H54 (cell line): ENCODE results near the gene IQSEC3.
A peak's percentile ranks its signal among the peaks of the same experiment; 100 is the strongest.

Experiments
- DNase-seq: peaks from one replicate; pipeline ENCODE4 v3.0.0; 2011; ENCODE audit warnings: low spot score, mixed read lengths; ENCODE audit not compliant: insufficient read length
- FAIRE-seq: peaks from 3 replicates; lab custom pipeline; 2011; peaks lifted over from hg19 to GRCh38; lab: Jason Lieb, UNC
- POLR2A ChIP-seq: IDR thresholded peaks from 2 replicates; pipeline ENCODE4 v1.6.1; 2011; ENCODE audit warnings: low read depth, mild to moderate bottlenecking, low read length

Gene IQSEC3

DNA sequence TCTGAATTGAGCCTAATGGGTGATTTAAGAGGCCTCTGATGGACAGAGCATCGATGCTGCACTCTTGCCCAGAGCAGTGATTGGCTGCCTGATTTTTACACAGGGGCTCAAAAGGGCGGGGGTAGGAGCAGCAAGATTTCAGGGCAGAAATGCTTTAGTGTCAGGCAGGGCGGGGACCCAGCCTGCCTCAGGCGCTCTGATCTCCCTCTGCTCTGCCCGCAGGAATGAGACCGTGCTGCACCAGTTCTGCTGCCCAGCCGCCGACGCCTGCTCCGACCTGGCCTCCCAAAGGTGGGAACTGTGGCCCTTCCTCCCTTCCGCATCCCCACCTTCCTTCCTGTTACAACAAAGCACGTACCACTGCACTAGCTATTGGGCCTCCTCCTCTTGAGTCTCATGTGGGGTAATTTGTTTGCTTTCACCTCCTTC is 32.4 kb downstream of the IQSEC3 start:
- FAIRE-seq (no peak), DNase-seq (no peak)
- no peak for TF ChIP-seq POLR2A

DNA sequence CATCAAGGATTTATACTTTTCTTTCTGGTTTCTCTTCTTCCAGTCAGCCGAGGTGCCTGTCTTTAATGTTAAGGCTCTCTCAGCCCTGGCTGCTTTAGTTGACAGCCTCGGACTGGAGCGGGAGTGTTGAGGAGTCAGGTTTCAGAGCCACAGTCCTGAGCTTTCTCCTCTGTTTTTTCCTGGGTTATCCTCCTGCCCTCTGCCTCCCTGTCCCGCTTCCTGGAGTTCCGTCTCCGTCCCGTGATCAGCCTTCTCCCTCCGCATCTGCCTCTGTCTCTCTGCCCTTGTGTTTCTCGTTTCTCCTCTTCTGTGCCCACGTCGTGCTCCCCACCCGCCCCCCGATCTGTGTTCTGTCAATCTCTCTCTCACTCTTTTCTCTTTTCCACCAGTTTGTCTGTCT is 33.0 kb downstream of the IQSEC3 start:
- no peak for TF ChIP-seq POLR2A
- DNase-seq: no peak
- FAIRE-seq: no peak

DNA sequence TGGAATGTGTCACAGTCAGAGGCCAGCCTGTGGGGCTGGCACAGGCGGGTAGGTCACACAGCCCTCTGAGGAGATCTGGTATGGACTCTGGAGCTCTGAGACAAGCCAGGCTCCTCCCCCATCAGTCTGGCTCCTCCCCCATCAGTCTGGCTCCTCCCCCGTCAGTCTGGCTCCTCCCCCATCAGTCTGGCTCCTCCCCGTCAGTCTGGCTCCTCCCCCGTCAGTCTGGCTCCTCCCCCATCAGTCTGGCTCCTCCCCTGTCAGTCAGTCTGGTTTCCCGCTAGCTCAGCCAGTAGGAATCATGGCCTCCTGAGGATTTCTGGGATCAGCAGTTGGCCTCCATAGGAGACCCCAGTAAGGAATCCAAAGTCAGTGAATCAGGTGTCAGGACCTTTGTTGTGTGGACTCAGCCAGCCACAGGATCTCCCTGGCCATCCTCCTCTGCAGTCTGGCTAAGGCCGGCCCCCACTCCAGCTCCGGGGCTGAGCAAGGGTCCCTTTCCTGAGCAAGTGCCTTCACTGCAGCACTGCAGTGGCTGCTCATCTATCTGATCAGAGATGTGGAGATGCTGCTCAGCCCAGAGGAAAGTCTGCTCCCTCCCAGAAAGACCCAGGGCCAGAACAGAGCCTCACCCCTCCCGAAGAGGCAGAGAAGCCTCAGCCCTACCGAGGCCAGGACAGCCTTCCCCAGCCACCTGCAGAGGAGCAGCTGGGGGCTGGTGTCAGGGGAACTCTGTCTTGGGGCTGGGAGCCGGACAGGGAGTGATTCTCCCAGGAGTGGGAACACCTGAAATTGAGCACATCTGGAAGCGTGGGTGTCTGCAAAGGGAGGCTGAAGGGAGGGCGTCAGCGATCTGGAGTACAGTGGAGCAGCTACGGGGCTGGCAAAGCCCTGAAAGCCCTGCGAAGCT is 35.7 kb downstream of the IQSEC3 start:
- TF ChIP-seq POLR2A: no peak
- peak; percentile 43 for DNase-seq
- no peak for FAIRE-seq

DNA sequence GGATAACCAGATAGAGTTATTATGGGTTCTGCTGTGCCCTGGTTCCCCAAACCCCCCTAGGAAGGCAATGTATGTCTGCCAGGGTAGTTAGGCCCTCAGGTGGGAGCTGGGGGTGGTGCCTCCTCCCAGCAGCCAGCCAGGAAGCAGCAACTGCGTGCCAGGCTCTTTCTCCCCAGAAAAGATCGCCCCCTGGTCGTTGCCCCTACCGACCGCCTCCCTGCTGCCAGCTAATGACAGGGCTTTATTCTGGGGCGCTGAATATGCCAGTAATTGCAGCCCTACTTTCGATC is 36.3 kb downstream of the IQSEC3 start:
- DNase-seq: no peak
- no peak for FAIRE-seq
- no peak for TF ChIP-seq POLR2A

DNA sequence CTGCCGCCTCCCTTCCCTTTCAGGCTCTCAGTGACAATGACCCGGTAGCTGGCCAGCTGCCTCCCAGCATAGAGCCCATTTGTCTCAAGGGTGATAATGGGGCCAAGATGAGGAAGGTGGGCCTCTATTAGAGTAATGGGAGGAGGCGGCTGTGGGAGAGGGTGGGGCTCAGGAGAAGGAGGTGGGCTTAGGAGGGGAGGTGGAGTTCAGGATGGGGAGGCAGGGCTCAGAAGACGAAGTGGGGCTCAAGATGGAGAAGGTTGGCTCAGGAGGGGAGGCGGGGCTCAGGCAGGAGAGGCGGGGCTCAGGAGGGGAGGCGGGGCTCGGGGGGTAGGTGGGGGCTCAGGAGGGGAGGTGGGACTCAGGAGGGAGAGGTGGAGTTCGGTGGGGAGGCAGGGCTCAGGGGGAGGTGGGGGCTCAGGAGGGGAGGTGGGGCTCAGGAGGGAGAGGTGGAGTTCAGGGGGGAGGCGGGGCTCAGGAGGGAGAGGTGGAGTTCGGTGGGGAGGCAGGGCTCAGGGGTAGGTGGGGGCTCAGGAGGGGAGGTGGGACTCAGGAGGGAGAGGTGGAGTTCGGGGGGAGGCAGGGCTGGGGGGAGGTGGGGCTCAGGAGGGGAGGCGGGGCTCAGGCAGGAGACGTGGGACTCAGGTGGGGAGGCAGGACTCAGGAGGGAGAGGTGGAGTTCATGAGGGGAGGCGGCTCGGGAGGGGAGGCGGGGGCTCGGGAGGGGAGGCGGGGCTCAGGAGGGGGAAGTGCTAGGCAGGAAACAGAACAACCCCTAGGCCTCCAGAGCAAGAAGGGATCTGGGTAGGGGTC is 36.8 kb downstream of the IQSEC3 start:
- FAIRE-seq (no peak), DNase-seq (no peak)
- TF ChIP-seq POLR2A: no peak

DNA sequence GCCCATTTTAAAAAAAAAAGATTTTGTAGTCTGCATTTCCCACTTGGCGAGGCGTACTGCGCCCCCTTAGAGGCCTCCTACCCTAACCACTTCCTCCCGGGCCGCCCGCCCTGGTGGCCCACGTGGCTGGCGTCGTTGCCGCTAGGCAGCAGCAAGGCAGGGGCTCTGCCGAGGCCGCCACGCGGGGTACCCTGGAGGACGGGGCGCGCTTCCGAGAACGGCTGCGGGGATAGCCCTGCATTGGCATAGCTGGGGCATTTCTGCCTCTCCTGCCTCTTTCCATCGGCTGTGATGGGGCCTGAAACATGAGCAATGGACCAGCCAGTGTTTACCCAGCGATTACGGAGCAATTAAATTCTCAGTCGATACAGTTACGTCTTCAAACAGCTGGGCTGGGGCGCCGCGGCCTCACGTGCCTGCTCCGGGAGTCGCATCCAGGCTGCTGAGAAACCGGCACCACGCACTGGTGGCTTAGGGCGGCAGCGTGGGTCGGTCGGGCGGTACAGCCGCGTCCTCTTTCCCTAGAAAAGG is 38.0 kb downstream of the IQSEC3 start:
- no peak for TF ChIP-seq POLR2A
- FAIRE-seq (no peak), DNase-seq (no peak)

DNA sequence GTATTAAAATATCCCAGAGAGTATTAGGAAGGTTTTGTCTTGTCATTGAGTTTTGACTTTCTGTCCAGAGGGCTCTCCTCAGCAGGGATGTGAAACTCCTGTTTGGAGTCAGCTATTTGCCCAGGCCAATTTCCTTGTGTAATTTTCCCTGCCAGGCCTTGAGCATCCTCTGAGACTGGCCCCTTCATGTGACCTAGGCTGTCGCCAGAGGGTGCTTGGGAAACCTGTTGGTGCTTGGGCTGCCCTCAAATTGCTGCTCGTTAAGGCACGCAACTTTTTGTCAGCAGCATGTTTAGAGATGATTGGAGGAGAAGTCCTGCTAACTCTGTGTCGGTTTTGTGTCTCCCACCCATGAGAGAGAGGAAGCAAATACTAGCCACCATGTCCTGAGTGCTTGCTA is 39.1 kb downstream of the IQSEC3 start:
- no peak for FAIRE-seq
- no peak for TF ChIP-seq POLR2A
- DNase-seq: no peak

DNA sequence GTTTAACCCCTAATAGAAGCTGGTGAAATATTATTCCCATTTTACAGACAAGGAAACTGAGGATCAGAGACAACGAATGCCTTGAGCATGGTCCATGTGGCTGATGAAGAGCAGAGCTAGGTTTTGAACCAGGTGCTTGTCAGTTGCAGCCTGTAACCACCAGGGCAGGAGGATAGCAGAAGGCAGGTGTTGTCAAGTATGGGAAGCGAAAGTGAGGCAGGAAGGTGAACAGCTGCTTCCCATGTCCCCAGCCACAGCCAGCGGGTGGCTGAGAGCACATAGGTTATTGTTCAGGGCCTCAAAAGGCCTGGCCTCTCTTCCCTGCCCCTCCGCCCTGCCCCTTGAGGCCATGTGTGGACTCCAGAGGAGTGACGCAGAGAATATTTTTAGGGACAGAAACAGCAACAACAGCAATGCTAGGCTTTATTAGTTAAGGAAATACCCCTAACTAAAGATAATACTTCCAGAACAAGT is 39.6 kb downstream of the IQSEC3 start:
- TF ChIP-seq POLR2A: no peak
- FAIRE-seq: no peak
- no peak for DNase-seq

DNA sequence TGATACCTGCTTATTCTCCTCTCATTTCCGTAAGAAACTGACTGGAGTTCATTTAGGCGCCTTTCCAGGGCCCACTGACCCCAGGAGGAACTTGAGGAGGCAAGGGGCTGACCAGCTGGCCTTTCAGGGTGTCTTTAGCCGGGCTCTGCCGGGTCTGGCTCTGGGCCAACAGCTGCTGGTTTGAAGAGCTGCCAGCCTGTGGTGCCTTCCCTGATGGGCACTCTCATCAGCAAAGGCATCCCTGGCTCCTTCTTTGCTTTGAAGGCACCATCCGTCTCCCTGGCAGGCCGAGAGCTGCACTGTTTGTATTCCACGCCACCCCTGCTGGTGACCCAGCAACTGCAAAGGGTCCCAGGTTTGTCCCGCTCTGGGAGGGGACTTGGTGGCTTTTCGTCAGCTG is 42.0 kb downstream of the IQSEC3 start:
- no peak for TF ChIP-seq POLR2A
- DNase-seq (no peak), FAIRE-seq (no peak)

DNA sequence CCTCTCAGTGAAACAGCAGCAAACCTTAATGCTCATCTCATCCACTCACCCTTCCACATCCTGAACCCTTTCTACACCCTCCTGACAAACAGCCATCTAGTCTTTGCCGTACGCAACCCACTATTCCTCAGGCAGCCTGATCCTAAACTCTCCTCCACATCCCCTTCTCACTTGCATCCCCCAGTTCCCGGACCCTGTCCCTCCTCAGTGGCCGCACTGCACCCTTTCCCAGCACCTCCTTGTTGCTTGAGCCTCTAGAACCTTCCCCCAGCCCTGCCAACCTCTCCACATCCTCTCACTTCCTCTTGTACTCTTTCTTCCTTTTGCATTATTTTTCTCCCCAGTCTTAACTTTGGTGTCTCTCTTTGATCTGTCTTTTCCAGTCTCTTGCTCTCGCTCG is 42.9 kb downstream of the IQSEC3 start:
- no peak for TF ChIP-seq POLR2A
- FAIRE-seq (no peak), DNase-seq (no peak)

DNA sequence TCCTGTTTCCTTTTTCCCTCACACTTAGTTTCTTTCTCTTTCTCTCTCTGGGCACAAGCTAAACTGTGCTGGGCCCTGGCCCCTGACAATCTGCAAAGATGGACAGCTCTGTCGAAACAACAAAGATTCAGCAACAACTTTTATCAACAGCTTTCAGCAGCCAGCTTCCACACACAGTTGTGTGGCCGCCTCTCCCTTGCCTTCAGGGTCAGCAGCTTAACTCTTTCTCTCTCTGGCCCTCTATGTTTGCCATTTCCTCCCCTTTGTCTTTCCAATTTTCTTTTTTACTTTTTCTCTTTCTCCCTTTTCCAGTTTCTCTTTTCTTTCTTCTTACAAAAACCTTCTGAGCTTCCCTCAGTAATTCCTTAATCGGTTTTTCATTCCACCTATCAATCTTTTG is 43.3 kb downstream of the IQSEC3 start:
- no peak for TF ChIP-seq POLR2A
- FAIRE-seq: no peak
- DNase-seq: no peak

DNA sequence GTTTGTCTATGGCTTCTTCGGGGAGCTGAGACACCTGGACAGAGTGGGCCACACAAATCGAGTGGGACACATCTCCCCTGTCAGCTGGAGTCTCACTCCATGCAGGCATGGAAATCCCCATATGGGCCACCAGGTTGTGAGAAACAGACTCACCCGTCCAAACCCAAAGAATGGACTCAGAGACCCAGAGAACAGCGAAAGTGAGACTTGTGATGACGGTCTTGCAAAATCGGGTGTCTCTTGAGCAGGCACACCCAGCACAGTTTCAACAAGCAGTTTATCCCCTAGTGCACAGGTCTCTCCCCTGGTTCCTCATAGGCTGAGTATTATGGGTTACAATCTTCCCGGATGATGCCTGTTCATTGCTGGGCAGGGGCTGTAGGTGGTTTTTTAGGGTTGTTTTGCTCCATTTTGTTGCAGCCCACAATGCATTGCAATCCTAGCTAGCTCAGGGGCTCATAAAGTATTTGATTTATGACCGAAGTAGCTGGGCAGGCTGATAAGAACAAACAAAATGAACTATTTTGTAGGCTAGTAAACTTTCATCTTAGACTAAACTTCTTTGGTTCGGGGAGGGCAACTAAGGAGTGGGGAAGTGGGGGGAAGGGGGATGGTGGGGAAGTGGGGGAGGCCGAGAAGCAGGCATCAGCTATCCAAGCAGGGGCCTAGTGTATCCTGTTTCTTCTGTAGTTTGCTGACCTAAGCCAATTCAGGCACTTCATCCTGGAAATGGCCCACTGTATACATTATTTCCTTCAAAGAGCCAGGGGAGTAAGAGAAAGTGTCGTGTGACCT is 45.3 kb downstream of the IQSEC3 start:
- no peak for TF ChIP-seq POLR2A
- FAIRE-seq: no peak
- no peak for DNase-seq

DNA sequence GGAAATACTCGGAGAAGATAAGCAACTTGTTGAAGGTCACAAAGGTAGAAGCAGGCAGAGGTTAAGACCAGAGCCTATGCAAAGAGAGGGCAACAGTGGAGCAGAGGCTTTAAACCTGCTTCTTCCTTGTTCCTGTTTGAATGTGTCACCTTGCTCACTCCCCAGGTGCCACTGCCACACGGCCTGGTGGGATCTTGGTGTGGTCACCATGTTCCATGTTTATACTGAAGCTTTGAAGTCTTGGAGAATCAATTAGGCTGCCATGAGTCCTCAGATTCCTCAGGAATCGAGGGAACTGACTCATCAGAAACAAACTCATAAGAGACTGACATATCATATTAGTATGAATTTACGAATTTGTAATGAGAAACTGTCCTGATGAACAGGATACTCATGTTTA is 46.8 kb downstream of the IQSEC3 start:
- DNase-seq (no peak), FAIRE-seq (no peak)
- TF ChIP-seq POLR2A: no peak
